ENCODE measurements around the gene SDE2. TPM values are rescaled to one million over a fixed set of nuclear protein-coding genes. Genes with fewer than 3 reads are reported as not detected.
"Not testable (repeated sequence)": the region's sequence is repeated elsewhere in the genome, so short reads cannot be mapped to it uniquely, and the experiment has no call there.

Gene SDE2
- total RNA-seq, 1 donor from 2014 or later: 24.5 TPM

DNA sequence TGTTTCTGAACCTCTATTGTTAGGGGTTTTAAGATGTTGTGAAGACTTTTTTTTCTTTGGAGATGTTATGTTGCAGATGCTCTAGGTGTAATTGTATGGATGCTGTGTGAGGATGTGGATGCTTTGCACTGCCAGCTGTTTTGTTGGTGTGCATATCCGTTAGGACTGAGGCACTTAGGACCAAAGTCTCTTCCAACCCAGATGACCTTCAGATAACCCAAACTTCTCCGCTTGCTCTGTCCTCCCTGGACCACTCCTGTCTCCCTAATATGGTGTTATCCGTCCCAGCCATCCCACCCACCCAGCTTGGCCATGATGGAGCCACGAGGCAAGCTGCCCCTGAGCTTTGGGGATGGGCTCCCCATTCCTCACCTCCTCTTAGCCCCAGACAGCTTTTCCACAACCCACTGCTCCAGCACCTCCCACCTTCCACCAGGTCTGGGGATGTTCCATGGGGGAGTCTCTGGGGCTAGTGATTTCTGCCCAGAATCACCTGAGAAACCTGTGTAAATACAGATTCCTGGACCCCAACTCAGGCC, 53.0 kb downstream of the SDE2 start:
- intact Hi-C loops (cut with micrococcal nuclease): no loop called here

DNA sequence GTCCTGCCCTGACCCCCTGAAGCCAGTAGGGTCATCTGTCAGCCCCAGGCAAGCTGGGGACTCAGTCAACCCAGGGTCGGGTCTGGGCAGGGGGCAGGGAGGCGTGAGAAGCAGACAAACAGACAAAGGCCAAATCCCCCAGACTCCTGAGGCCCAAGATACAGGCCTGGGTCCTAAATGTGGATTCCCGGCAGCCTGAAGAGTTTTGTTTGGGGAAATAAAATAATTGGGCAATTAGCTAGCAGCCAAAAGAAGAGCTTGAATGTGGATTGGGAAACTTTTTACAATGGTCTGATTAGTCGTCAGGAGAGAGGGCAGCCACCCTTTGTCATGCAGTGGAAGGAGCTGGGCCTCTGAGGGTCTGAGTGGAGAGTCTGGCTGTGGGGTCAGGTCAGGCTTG, 53.6 kb downstream of the SDE2 start:
- intact Hi-C loops (cut with micrococcal nuclease): no loop called here

DNA sequence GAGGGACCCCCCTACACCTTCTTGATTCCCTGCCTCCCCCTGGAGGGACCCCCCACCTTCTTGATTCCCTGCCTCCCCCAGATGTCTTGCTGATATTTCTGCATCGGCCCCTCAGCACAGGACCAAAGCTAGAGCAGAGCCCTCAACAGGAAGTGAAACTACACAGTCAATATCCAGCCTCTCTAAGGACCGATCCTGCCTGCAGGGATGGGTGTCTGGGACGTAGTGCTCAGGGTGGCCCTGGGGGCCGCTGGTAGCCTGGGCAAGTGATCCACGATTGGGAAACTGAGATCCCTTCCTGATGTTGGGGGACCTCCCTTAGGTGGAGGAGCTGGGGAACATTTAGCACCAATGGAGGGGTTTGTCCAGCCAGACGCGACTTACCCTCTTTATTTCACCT, 54.2 kb downstream of the SDE2 start:
- intact Hi-C loops (cut with micrococcal nuclease): no loop called here

GRCh38 chr1:225944387-225944786, 54.8 kb downstream of the SDE2 start:
- intact Hi-C loops (cut with micrococcal nuclease): no loop called here

DNA sequence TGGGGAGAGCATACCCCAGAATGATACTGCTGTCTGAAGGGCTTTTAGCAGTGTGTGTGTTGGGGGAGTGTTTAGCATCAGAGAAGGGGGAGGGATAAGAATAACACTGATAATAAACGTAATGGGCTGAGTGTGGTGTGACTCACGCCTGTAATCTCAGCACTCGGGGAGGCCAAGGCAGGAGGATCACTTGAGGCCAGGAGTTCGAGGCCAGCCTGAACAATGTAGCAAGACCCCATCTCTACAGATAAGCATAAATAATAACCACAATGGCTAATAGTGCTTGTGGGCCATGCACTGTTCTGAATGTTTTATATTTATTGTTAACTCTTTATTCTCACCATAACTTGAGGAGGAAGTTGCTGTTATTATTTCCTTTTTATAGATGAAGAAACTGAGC, 55.6 kb downstream of the SDE2 start:
- intact Hi-C loops (cut with micrococcal nuclease): no loop called here

- intact Hi-C loops (cut with micrococcal nuclease): no loop called here
Observed at GRCh38 chr1:225942574-225942973, 56.6 kb downstream of the SDE2 start.

DNA sequence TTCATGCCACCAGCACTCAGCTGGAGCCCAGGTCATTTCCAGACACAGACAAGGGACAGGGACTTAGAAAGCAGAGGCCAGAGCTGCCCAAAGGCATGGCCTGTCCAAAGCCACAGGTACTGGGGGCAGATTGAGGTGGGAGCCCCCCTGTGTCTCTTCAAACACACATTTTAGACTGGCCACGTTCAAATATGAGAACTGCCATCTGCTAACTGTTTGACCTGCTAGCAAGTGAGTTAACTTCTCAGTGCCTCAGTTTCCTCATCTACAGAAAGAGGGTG, 57.3 kb downstream of the SDE2 start:
- intact Hi-C loops (cut with micrococcal nuclease): no loop called here

GRCh38 chr1:225941187-225941941, 57.8 kb downstream of the SDE2 start, which contains the start of gene LEFTY2:
TSS of gene LEFTY2 (minus strand) at chr1:225941220. CDS start at chr1:225941140, 80 bp downstream.
- intact Hi-C loops (cut with micrococcal nuclease): no loop called here

GRCh38 chr1:225940385-225941151, 58.6 kb downstream of the SDE2 start:
- intact Hi-C loops (cut with micrococcal nuclease): no loop called here

DNA sequence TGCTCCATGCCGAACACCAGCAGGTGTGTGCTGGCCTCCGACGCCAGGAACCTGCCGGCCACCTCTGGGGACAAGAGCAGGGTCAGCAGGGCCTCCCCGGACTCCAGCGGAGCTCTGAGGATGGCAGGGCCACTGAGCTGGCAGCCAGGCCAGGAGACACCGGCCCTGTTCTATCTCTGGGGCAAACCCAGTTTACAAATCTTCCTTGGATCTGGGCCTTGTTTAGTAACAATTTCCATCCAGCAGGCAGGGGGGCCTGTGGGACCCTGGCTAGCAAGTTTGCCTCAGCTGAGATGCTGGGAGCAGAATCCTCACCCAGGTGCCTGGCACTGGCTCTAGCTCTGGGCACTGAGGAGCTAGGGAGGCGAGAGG, 59.2 kb downstream of the SDE2 start:
- intact Hi-C loops (cut with micrococcal nuclease): not testable (repeated sequence)

- intact Hi-C loops (cut with micrococcal nuclease): not testable (repeated sequence)
Observed at GRCh38 chr1:225939097-225939938, 59.8 kb downstream of the SDE2 start.

DNA sequence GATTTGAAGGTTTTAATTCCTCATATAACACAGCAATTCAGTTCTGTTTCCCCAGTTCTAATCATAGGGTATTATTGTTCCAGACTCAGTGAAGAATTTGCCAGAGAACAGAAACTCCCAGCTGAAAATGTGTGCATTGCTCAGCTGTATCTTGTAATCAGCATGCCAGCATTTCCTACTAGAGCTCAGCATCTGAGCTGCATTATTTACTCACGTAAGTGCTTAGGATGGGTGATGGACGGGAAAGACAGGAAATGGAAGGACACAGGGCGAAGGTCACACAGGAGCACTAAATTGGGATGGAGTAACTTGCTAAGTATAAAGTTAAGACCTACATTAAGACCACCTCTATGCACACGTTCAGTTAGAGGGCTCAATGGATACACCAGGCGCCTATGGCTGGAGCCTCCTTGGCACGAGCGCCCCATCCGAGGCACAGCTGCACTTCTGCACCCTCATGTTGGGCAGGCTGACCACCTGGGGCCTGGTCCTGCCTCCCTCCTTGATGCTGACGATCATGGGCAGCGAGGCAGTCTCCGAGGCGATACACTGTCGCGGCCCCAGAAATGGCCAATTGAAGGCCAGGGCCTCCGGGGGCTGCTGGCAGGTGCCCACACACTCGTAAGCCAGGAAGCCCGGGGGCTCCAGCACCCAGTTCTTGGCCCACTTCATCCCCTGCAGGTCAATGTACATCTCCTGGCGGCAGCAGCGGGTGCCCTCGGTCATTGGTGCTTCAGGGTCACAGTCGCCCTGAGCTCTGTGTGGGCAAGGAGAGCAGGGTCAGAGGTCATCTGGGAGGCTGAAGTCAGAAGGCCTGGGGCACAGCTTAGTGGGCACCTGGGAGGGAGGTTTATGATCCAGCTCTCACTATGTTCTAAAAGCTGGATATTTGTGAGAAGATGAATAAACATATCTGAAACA, 61.8 kb downstream of the SDE2 start:
- intact Hi-C loops (cut with micrococcal nuclease): no loop called here

DNA sequence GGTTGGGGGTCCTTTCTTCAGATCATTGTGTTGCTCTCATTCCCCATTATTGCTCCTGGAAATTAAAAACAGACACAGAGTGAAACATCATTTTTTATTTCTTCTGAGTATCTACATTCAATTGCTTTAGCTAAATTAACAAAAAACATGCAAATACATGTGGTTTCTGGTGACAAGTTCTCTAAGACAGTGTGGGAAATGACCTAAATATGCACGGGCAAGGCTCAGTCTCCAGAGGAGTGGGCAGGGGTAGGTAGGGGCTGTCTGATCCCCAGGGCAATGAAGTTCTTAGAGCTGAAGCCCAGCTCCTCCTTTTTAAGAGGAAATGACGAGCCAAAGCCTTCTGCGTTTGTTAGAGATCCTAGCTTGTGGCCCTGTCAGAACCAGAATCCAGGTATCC, 62.6 kb downstream of the SDE2 start:
- intact Hi-C loops (cut with micrococcal nuclease): no loop called here

- intact Hi-C loops (cut with micrococcal nuclease): not testable (repeated sequence)
Observed at GRCh38 chr1:225936086-225936485, 63.1 kb downstream of the SDE2 start.

DNA sequence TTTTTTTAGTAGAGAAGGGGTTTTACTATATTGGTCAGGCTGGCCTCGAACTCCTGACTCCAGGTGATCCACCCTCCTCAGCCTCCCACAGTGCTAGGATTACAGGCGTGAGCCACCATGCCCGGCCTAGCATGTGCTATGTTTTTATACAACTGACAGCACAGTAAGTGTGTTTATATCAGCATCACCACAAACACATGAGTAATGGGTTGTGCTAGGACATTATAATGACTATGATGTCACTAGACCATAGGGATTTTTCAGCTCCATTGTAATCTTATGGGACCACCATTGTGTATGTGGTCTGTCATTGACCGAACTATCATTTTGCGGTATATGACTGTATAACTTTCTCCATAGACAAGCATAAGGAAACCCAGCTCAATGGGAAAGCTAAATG, 64.4 kb downstream of the SDE2 start:
- intact Hi-C loops (cut with micrococcal nuclease): no loop called here

GRCh38 chr1:225933072-225933471, 66.1 kb downstream of the SDE2 start:
- intact Hi-C loops (cut with micrococcal nuclease): no loop called here

Other genes starting within 250 kb of the SDE2 start
- 196 and 204 TPM in 2 replicates for gene SRP9, start 221.5 kb downstream of the SDE2 start, total RNA-seq
- gene EPHX1, start 189.2 kb downstream of the SDE2 start, total RNA-seq: 1.0 TPM in 2 replicates
- 113 and 120 TPM in 2 replicates for gene TMEM63A, start 117.0 kb downstream of the SDE2 start, total RNA-seq
- not detected in 2 replicates for gene LEFTY1, start 110.2 kb downstream of the SDE2 start, total RNA-seq
- 103 and 105 TPM in 2 replicates for gene PYCR2, start 75.1 kb downstream of the SDE2 start, total RNA-seq
- gene LEFTY2, start 58.1 kb downstream of the SDE2 start, total RNA-seq: not detected in 2 replicates
- 483 and 492 TPM in 2 replicates for gene H3-3A, start 63.4 kb upstream of the SDE2 start, total RNA-seq
- 25.5 and 28.6 TPM in 2 replicates for gene ACBD3, start 187.4 kb upstream of the SDE2 start, total RNA-seq
- gene MIXL1, start 224.3 kb upstream of the SDE2 start, total RNA-seq: not detected in 2 replicates